Activated CD4-positive, alpha-beta T cell treated with anti-CD3 and anti-CD28 coated beads, Interleukin-2, amount 50 U/mL, for 24 hours (primary cell): ENCODE results near the gene CALY.

ENCODE experiments used
- DNase-seq, 2 donors: peaks; one replicate each; pipeline ENCODE4 v3.0.0-alpha.2; 2020; ENCODE audit warnings: low read depth in 1 of 2, low spot score in 1 of 2

CALY gene

DNA sequence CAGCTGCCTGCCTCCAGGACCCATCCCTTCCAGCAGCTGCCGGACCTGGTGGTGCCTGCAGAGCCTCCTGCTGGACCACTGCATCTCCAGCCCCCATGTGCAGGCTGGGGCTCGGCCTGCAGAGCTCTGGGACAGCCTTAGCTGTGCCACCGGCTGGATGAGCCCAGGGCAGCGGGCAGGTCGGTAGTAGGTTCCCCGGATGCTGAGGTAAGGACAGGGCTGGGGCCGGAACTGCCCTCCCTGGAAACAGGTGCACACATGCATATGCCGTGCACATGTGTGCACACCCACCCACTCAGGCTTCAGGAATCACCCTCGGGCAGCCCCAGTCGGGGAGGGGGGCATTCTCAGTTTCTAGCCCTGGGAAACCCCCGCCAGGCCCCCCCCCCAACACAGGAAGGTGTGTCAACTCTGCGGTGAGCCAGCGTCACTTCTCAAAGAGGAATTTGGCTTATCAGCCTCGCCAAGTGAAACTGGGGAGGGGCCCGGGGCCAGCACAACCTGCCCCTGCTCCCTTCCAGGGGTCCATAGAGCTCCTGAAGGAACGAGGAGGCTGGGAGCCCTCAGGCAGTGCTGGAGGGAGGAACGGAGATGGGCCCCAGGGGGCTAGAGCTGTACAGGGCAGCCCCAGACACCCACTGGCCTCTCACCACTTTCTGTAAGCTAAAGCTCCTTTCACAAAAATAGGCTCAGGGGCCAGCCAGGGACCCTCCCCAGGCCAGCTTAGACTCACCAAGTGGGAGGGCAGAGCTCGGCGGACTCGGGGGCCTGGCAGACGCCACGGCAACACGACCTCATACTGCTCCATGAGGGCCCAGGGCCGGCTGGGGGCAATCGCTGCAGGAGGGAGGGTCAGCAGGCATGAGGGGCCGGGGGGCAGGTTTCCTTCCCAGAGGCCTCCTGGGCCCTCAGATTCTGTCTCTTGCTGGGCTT, 61.7 kb downstream of the CALY start:
- peak; percentile 72 to 84 for DNase-seq
